Esophagus muscularis mucosa (tissue), 4 donors: ENCODE measurements around the gene CCDC85C.

Experiments used
- EP300 ChIP-seq: sonication (generic); formaldehyde crosslinking; IDR thresholded peaks from one replicate; pipeline ENCODE4 v1.6.1; 2017; ENCODE audit warnings: antibody characterized with exemption
- POLR2A ChIP-seq: fragments of 450-650 bp; IDR thresholded peaks from one replicate; pipeline ENCODE4 v1.6.1; 2017; ENCODE audit warnings: antibody characterized with exemption, moderate library complexity, mild to moderate bottlenecking, low read depth
- TF ChIP-seq, protein P1 (sequence below), 3 experiments: fragments of 200-600 bp in 2 of 3; fragments of 450-650 bp in 1 of 3; sonication (generic) in 2 of 3; IDR thresholded peaks; one replicate each; pipeline ENCODE4 v1.5.1; 2017 to 2019; ENCODE audit warnings: antibody characterized with exemption in 3 of 3, mild to moderate bottlenecking in 2 of 3, moderate library complexity in 1 of 3

- TF ChIP-seq, protein P1, sequence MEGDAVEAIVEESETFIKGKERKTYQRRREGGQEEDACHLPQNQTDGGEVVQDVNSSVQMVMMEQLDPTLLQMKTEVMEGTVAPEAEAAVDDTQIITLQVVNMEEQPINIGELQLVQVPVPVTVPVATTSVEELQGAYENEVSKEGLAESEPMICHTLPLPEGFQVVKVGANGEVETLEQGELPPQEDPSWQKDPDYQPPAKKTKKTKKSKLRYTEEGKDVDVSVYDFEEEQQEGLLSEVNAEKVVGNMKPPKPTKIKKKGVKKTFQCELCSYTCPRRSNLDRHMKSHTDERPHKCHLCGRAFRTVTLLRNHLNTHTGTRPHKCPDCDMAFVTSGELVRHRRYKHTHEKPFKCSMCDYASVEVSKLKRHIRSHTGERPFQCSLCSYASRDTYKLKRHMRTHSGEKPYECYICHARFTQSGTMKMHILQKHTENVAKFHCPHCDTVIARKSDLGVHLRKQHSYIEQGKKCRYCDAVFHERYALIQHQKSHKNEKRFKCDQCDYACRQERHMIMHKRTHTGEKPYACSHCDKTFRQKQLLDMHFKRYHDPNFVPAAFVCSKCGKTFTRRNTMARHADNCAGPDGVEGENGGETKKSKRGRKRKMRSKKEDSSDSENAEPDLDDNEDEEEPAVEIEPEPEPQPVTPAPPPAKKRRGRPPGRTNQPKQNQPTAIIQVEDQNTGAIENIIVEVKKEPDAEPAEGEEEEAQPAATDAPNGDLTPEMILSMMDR (IDR thresholded peaks at IDR 0.05), result no peak
- TF ChIP-seq POLR2A (no peak), EP300 (no peak)
Measured at GRCh38 chr14:99625476-99625875, 21.5 kb upstream of the CCDC85C start.
